HFFc6 (cell line): ENCODE data around the gene WDR54. TPM values are rescaled to one million over a fixed set of nuclear protein-coding genes. Genes with fewer than 3 reads are reported as not detected.
A peak's percentile ranks its signal among the peaks of the same experiment; 100 is the strongest.

Experiments
- DNase-seq: peaks from one replicate; pipeline ENCODE4 v3.0.0-alpha.2; 2018
- H3K27ac Mint-ChIP-seq: 2 replicates; pipeline ENCODE4 v1.8.0; 2020; ENCODE audit warnings: mild to moderate bottlenecking, mixed read lengths
- H3K27me3 Mint-ChIP-seq: 2 replicates; pipeline ENCODE4 v1.8.0; 2021; ENCODE audit warnings: mild to moderate bottlenecking, moderate library complexity, mixed read lengths; ENCODE audit not compliant: insufficient read depth
- H3K36me3 Mint-ChIP-seq: 2 replicates; pipeline ENCODE4 v1.8.0; 2021; ENCODE audit warnings: low read depth, mixed read lengths
- H3K4me1 Mint-ChIP-seq: 2 replicates; pipeline ENCODE4 v1.8.0; 2020; ENCODE audit warnings: low read depth, mixed read lengths
- H3K4me3 Mint-ChIP-seq: 2 replicates; pipeline ENCODE4 v1.8.0; 2020; ENCODE audit warnings: mild to moderate bottlenecking, moderate library complexity, mixed read lengths
- H3K9me3 Mint-ChIP-seq: 2 replicates; pipeline ENCODE4 v1.8.0; 2020; ENCODE audit warnings: mild to moderate bottlenecking, mixed read lengths
- total RNA-seq, 6 experiments: library from RNA; stranded (reverse); fragmentation: NEBNext Ultra II Directional; extraction: Animal tissue kit (Norgen Biotek cat#: 25700); gene quantifications; 2 replicates in 1 of 6; 3 replicates in 5 of 6; pipeline ENCODE4 v1.2.3, GENCODE V29; 2021
- TF ChIP-seq, protein P1 (sequence below): fragments of 200-600 bp; sonication (generic); IDR thresholded peaks from 2 replicates; pipeline ENCODE4 v1.5.0; 2021; ENCODE audit warnings: antibody characterized with exemption, mild to moderate bottlenecking

WDR54 gene
- total RNA-seq, 6 experiments from 2014 or later, result 30.7 to 37.7 (median 33.4) TPM

GRCh38 chr2:74384051-74384450 lies 37.5 kb upstream of the WDR54 start:
- DNase-seq, result peak; percentile 31
- Mint-ChIP-seq H3K36me3 (0 out of 2 replicates have a peak, but pooled peaks cover 7% of the 10 kb centered on the region), H3K27ac (no peak overlapping the region), H3K4me3 (peak overlapping the region; percentile 34), H3K27me3 (peaks cover 2% of the 10 kb centered on the region; the same call in 1 of the 2 replicates), H3K9me3 (no peaks in the 10 kb centered on the region), H3K4me1 (peaks cover 29% of the 10 kb centered on the region)
- TF ChIP-seq, protein P1, sequence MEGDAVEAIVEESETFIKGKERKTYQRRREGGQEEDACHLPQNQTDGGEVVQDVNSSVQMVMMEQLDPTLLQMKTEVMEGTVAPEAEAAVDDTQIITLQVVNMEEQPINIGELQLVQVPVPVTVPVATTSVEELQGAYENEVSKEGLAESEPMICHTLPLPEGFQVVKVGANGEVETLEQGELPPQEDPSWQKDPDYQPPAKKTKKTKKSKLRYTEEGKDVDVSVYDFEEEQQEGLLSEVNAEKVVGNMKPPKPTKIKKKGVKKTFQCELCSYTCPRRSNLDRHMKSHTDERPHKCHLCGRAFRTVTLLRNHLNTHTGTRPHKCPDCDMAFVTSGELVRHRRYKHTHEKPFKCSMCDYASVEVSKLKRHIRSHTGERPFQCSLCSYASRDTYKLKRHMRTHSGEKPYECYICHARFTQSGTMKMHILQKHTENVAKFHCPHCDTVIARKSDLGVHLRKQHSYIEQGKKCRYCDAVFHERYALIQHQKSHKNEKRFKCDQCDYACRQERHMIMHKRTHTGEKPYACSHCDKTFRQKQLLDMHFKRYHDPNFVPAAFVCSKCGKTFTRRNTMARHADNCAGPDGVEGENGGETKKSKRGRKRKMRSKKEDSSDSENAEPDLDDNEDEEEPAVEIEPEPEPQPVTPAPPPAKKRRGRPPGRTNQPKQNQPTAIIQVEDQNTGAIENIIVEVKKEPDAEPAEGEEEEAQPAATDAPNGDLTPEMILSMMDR, result no peak

- Mint-ChIP-seq H3K4me3 (no peak overlapping the region), H3K9me3 (no peaks in the 10 kb centered on the region), H3K36me3 (0 out of 2 replicates have a peak, but pooled peaks cover 7% of the 10 kb centered on the region), H3K4me1 (peaks cover 16% of the 10 kb centered on the region), H3K27me3 (no peaks in the 10 kb centered on the region), H3K27ac (no peak overlapping the region)
- TF ChIP-seq, protein P1, result no peak
- no peak for DNase-seq
Observed at GRCh38 chr2:74385396-74385795, 36.1 kb upstream of the WDR54 start.

GRCh38 chr2:74387346-74387745 lies 34.2 kb upstream of the WDR54 start:
- Mint-ChIP-seq H3K9me3 (no peaks in the 10 kb centered on the region), H3K36me3 (no peaks in the 10 kb centered on the region), H3K4me1 (peaks cover under 1% of the 10 kb centered on the region; the same call in 1 of the 2 replicates), H3K27ac (no peak overlapping the region), H3K27me3 (no peaks in the 10 kb centered on the region), H3K4me3 (no peak overlapping the region)
- peak; percentile 44 for DNase-seq
- TF ChIP-seq, protein P1, result no peak

GRCh38 chr2:74390606-74391005 lies 30.9 kb upstream of the WDR54 start:
- DNase-seq, result no peak
- no peaks in the 10 kb centered on the region; the same call in 1 of the 2 replicates for H3K27me3 Mint-ChIP-seq
- H3K4me3 Mint-ChIP-seq, result no peak overlapping the region
- H3K36me3 Mint-ChIP-seq, result no peaks in the 10 kb centered on the region
- TF ChIP-seq, protein P1, result no peak
- H3K27ac Mint-ChIP-seq, result no peak overlapping the region
- H3K9me3 Mint-ChIP-seq, result no peaks in the 10 kb centered on the region
- H3K4me1 Mint-ChIP-seq, result 0 out of 2 replicates have a peak, but pooled peaks cover 11% of the 10 kb centered on the region

GRCh38 chr2:74391209-74391579 lies 30.3 kb upstream of the WDR54 start:
- peak; percentile 36 for DNase-seq
- 0 out of 2 replicates have a peak, but pooled peaks cover 11% of the 10 kb centered on the region for H3K4me1 Mint-ChIP-seq
- H3K27ac Mint-ChIP-seq, result peak overlapping the region; percentile 98
- H3K4me3 Mint-ChIP-seq, result no peak overlapping the region
- no peaks in the 10 kb centered on the region for H3K36me3 Mint-ChIP-seq
- TF ChIP-seq, protein P1, result no peak
- H3K27me3 Mint-ChIP-seq, result no peaks in the 10 kb centered on the region; the same call in 1 of the 2 replicates
- no peaks in the 10 kb centered on the region for H3K9me3 Mint-ChIP-seq
